Progenitor cell of endocrine pancreas (in vitro differentiated cells): Measurements from ENCODE around the gene SEC31B. TPM values are rescaled to one million over a fixed set of nuclear protein-coding genes. Genes with fewer than 3 reads are reported as not detected.

ENCODE experiments used
- DNase-seq: peaks from one replicate; pipeline ENCODE4 v3.0.0; 2021; ENCODE audit warnings: low spot score; ENCODE audit not compliant: unreplicated experiment
- H3K27ac Mint-ChIP-seq: 2 replicates; pipeline ENCODE4 v1.8.0; 2021; ENCODE audit warnings: mild to moderate bottlenecking, moderate library complexity, mixed read lengths
- H3K27me3 Mint-ChIP-seq: 2 replicates; pipeline ENCODE4 v1.8.0; 2021; ENCODE audit warnings: mixed read lengths
- H3K36me3 Mint-ChIP-seq: 2 replicates; pipeline ENCODE4 v1.8.0; 2022; ENCODE audit warnings: mixed read lengths; ENCODE audit not compliant: insufficient read depth
- H3K4me1 Mint-ChIP-seq: 2 replicates; pipeline ENCODE4 v1.8.0; 2021; ENCODE audit warnings: low read depth, mixed read lengths
- H3K4me3 Mint-ChIP-seq: 2 replicates; pipeline ENCODE4 v1.8.0; 2021; ENCODE audit warnings: low read depth, mild to moderate bottlenecking, moderate library complexity, mixed read lengths
- H3K9me3 Mint-ChIP-seq: 2 replicates; pipeline ENCODE4 v1.8.0; 2021; ENCODE audit warnings: low read depth, mixed read lengths
- CTCF ChIP-seq: fragments of 200-600 bp; sonication (generic); IDR thresholded peaks from one replicate; pipeline ENCODE4 v1.5.0; 2021; ENCODE audit warnings: antibody characterized with exemption, mild to moderate bottlenecking; ENCODE audit not compliant: unreplicated experiment
- total RNA-seq: library from RNA; stranded (reverse); gene quantifications from 2 replicates; pipeline ENCODE4 v1.2.1, GENCODE V29; 2021

Gene SEC31B
- total RNA-seq, 1 donor from 2014 or later, result 24.0 TPM

- H3K4me1 Mint-ChIP-seq, result peaks cover 21% of the 10 kb centered on the region
These were observed 38.1 kb downstream of the SEC31B start for GRCh38 chr10:100481462-100482081.

GRCh38 chr10:100480002-100480401 is 39.7 kb downstream of the SEC31B start:
- Mint-ChIP-seq H3K9me3 (no peaks in the 10 kb centered on the region), H3K4me3 (no peak overlapping the region), H3K4me1 (peaks cover 12% of the 10 kb centered on the region), H3K36me3 (peaks cover 5% of the 10 kb centered on the region), H3K27me3 (peaks cover 58% of the 10 kb centered on the region), H3K27ac (no peak overlapping the region)
- TF ChIP-seq CTCF, result no peak
- no peak for DNase-seq

More at GRCh38 chr10:100481462-100482081, 38.1 kb downstream of the SEC31B start:
- DNase-seq, result peak; percentile 86
- H3K9me3 Mint-ChIP-seq, result no peaks in the 10 kb centered on the region
- TF ChIP-seq CTCF, result no peak
- peak overlapping the region; percentile 63 for H3K27ac Mint-ChIP-seq
- H3K27me3 Mint-ChIP-seq, result peaks cover 71% of the 10 kb centered on the region
- H3K4me3 Mint-ChIP-seq, result peak overlapping the region; percentile 79
- peaks cover 9% of the 10 kb centered on the region for H3K36me3 Mint-ChIP-seq

GRCh38 chr10:100479037-100479436 is 40.6 kb downstream of the SEC31B start:
- H3K27ac Mint-ChIP-seq, result no peak overlapping the region
- no peak overlapping the region for H3K4me3 Mint-ChIP-seq
- TF ChIP-seq CTCF, result no peak
- peaks cover 52% of the 10 kb centered on the region for H3K27me3 Mint-ChIP-seq
- H3K36me3 Mint-ChIP-seq, result no peaks in the 10 kb centered on the region
- DNase-seq, result no peak
- no peaks in the 10 kb centered on the region for H3K9me3 Mint-ChIP-seq
- peaks cover 12% of the 10 kb centered on the region for H3K4me1 Mint-ChIP-seq

GRCh38 chr10:100477970-100478369 is 41.7 kb downstream of the SEC31B start:
- Mint-ChIP-seq H3K27me3 (peaks cover 50% of the 10 kb centered on the region), H3K36me3 (no peaks in the 10 kb centered on the region), H3K4me3 (no peak overlapping the region), H3K9me3 (no peaks in the 10 kb centered on the region), H3K27ac (no peak overlapping the region), H3K4me1 (peaks cover 5% of the 10 kb centered on the region)
- TF ChIP-seq CTCF, result no peak
- no peak for DNase-seq

GRCh38 chr10:100470367-100470766 is 49.3 kb downstream of the SEC31B start:
- no peak for TF ChIP-seq CTCF
- DNase-seq, result no peak
- Mint-ChIP-seq H3K27me3 (peaks cover 67% of the 10 kb centered on the region), H3K4me3 (no peak overlapping the region), H3K27ac (no peak overlapping the region), H3K36me3 (no peaks in the 10 kb centered on the region), H3K9me3 (no peaks in the 10 kb centered on the region), H3K4me1 (no peaks in the 10 kb centered on the region)
